ENCODE measurements around the gene E2F2.

DNA sequence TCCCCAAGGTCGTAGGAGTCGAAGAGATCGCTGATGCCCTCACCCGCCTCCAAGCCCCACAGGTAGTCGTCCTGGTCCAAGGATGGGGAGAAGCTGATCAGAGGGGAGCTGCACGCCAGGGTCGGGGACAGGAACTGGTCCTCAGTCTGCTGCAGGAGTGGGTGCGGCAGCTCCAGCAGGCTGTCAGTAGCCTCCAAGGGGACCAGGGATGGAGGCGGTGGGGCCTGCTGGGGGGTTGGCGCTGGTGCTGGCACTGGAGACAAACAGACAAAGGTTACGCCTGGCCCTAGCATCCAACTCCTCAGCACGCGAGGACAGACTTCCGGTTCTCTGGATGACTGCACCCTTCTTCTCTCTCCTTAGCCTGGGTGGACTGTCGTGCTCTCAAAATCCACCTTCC lies 21.1 kb downstream of the E2F2 start:
- TF ChIP-seq CTCF (IDR thresholded peaks at IDR 0.05; ENCODE audit: low read length) (no peak), EZH2 (IDR thresholded peaks at IDR 0.05; ENCODE audit: borderline replicate concordance, low read length) (no peak)
